Type B pancreatic cell (in vitro differentiated cells): Measurements from ENCODE around the gene PRKAR1A. TPM values are rescaled to one million over a fixed set of nuclear protein-coding genes. Genes with fewer than 3 reads are reported as not detected.
A peak's percentile ranks its signal among the peaks of the same experiment; 100 is the strongest.

Experiments used
- DNase-seq: peaks from one replicate; pipeline ENCODE4 v3.0.0; 2021; ENCODE audit warnings: mixed read lengths; ENCODE audit not compliant: unreplicated experiment; ENCODE audit errors: extremely low spot score
- H3K27ac Mint-ChIP-seq: 2 replicates; pipeline ENCODE4 v1.8.0; 2021; ENCODE audit warnings: mild to moderate bottlenecking, mixed read lengths
- H3K27me3 Mint-ChIP-seq: 2 replicates; pipeline ENCODE4 v1.8.0; 2021; ENCODE audit warnings: mixed read lengths
- H3K36me3 Mint-ChIP-seq: 2 replicates; pipeline ENCODE4 v1.8.0; 2021; ENCODE audit warnings: mixed read lengths
- H3K4me1 Mint-ChIP-seq: one replicate; pipeline ENCODE4 v1.8.0; 2021; ENCODE audit warnings: mixed read lengths; ENCODE audit not compliant: unreplicated experiment
- H3K4me3 Mint-ChIP-seq: 2 replicates; pipeline ENCODE4 v1.8.0; 2021; ENCODE audit warnings: mild to moderate bottlenecking, mixed read lengths
- H3K9me3 Mint-ChIP-seq: 2 replicates; pipeline ENCODE4 v1.8.0; 2021; ENCODE audit warnings: mixed read lengths
- CTCF ChIP-seq: fragments of 200-600 bp; sonication (generic); conservative IDR thresholded peaks from 2 replicates; pipeline ENCODE4 v1.5.0; 2021; ENCODE audit warnings: antibody characterized with exemption, mild to moderate bottlenecking
- total RNA-seq: library from RNA; stranded (reverse); gene quantifications from 2 replicates; pipeline ENCODE4 v1.2.1, GENCODE V29; 2021; ENCODE audit warnings: low replicate concordance

Gene PRKAR1A
- total RNA-seq, 1 donor from 2014 or later, result 263 TPM

GRCh38 chr17:68595496-68595895 is 83.3 kb downstream of the PRKAR1A start:
- Mint-ChIP-seq H3K36me3 (peaks cover 3% of the 10 kb centered on the region), H3K4me3 (no peak overlapping the region), H3K27me3 (peaks cover 49% of the 10 kb centered on the region), H3K9me3 (no peaks in the 10 kb centered on the region), H3K27ac (no peak overlapping the region), H3K4me1 (peaks cover 18% of the 10 kb centered on the region)
- no peak for TF ChIP-seq CTCF
- DNase-seq, result no peak

GRCh38 chr17:68595986-68596385 is 83.8 kb downstream of the PRKAR1A start:
- Mint-ChIP-seq H3K4me1 (peaks cover 18% of the 10 kb centered on the region), H3K27me3 (peaks cover 49% of the 10 kb centered on the region), H3K9me3 (no peaks in the 10 kb centered on the region), H3K36me3 (peaks cover 3% of the 10 kb centered on the region), H3K27ac (no peak overlapping the region), H3K4me3 (no peak overlapping the region)
- no peak for TF ChIP-seq CTCF
- no peak for DNase-seq

GRCh38 chr17:68596411-68596945 is 84.2 kb downstream of the PRKAR1A start:
- Mint-ChIP-seq H3K4me3 (no peak overlapping the region), H3K36me3 (peaks cover 3% of the 10 kb centered on the region), H3K9me3 (no peaks in the 10 kb centered on the region), H3K27ac (no peak overlapping the region), H3K27me3 (peaks cover 49% of the 10 kb centered on the region), H3K4me1 (peaks cover 18% of the 10 kb centered on the region)
- DNase-seq, result no peak
- no peak for TF ChIP-seq CTCF

- Mint-ChIP-seq H3K36me3 (peaks cover 3% of the 10 kb centered on the region), H3K9me3 (no peaks in the 10 kb centered on the region), H3K27ac (no peak overlapping the region), H3K27me3 (peaks cover 61% of the 10 kb centered on the region), H3K4me1 (peaks cover 13% of the 10 kb centered on the region), H3K4me3 (no peak overlapping the region)
- TF ChIP-seq CTCF, result no peak
- no peak for DNase-seq
These were observed 85.8 kb downstream of the PRKAR1A start for GRCh38 chr17:68598074-68598473.

GRCh38 chr17:68598545-68598961 is 86.3 kb downstream of the PRKAR1A start:
- Mint-ChIP-seq H3K27me3 (peaks cover 62% of the 10 kb centered on the region), H3K27ac (no peak overlapping the region), H3K36me3 (peaks cover 2% of the 10 kb centered on the region), H3K9me3 (no peaks in the 10 kb centered on the region), H3K4me3 (peak overlapping the region; percentile 92), H3K4me1 (peaks cover 8% of the 10 kb centered on the region)
- no peak for DNase-seq
- TF ChIP-seq CTCF, result no peak

GRCh38 chr17:68599091-68599490 is 86.9 kb downstream of the PRKAR1A start:
- Mint-ChIP-seq H3K27ac (peak overlapping the region; percentile 80), H3K4me1 (peaks cover 8% of the 10 kb centered on the region), H3K4me3 (peak overlapping the region; percentile 92), H3K27me3 (peaks cover 64% of the 10 kb centered on the region), H3K36me3 (no peaks in the 10 kb centered on the region), H3K9me3 (no peaks in the 10 kb centered on the region)
- no peak for DNase-seq
- no peak for TF ChIP-seq CTCF
